MM.1S (cell line): ENCODE measurements around the gene FIG4.

Experiments
- DNase-seq: peaks from one replicate; pipeline ENCODE4 v3.0.0-alpha.2; 2015
- H2AFZ ChIP-seq: fragments of 300-600 bp; sonication (generic); 2 replicates; pipeline ENCODE4 v1.6.0; 2016; ENCODE audit warnings: antibody characterized with exemption, low read length
- H3F3A ChIP-seq: fragments of 300-600 bp; sonication (generic); 2 replicates; pipeline ENCODE4 v1.6.1; 2016; ENCODE audit warnings: mild to moderate bottlenecking, antibody characterized with exemption, low read length, moderate library complexity, mixed read lengths; ENCODE audit not compliant: insufficient read depth
- H3K27ac ChIP-seq: fragments of 300-600 bp; sonication (generic); 2 replicates; pipeline ENCODE4 v1.5.1; 2016; ENCODE audit warnings: mild to moderate bottlenecking, low read length
- H3K27me3 ChIP-seq: fragments of 300-600 bp; sonication (generic); replicated peaks from 2 replicates; pipeline ENCODE4 v1.6.0; 2016; ENCODE audit warnings: low read length; ENCODE audit not compliant: insufficient read depth
- H3K36me3 ChIP-seq: fragments of 300-600 bp; sonication (generic); replicated peaks from 2 replicates; pipeline ENCODE4 v1.6.1; 2016; ENCODE audit warnings: mild to moderate bottlenecking, low read length, mixed read lengths; ENCODE audit not compliant: insufficient read depth
- H3K4me1 ChIP-seq: fragments of 300-600 bp; sonication (generic); 2 replicates; pipeline ENCODE4 v1.6.1; 2016; ENCODE audit warnings: low read length, mixed read lengths
- H3K4me2 ChIP-seq: fragments of 300-600 bp; sonication (generic); 2 replicates; pipeline ENCODE4 v1.6.0; 2016; ENCODE audit warnings: low read depth, low read length
- H3K4me3 ChIP-seq: fragments of 300-600 bp; sonication (generic); 2 replicates; pipeline ENCODE4 v1.5.1; 2016; ENCODE audit warnings: low read length, mixed read lengths
- H3K79me2 ChIP-seq: fragments of 300-600 bp; sonication (generic); 2 replicates; pipeline ENCODE4 v1.6.1; 2016; ENCODE audit warnings: mixed run types, low read length, mixed read lengths
- H3K9ac ChIP-seq: fragments of 300-600 bp; sonication (generic); 2 replicates; pipeline ENCODE4 v1.6.1; 2016; ENCODE audit warnings: low read length, mixed read lengths
- H3K9me2 ChIP-seq: fragments of 300-600 bp; sonication (generic); replicated peaks from 2 replicates; pipeline ENCODE4 v1.6.1; 2016; ENCODE audit warnings: mild to moderate bottlenecking, low read length, mixed read lengths; ENCODE audit not compliant: insufficient read depth
- H3K9me3 ChIP-seq: fragments of 300-600 bp; sonication (generic); replicated peaks from 2 replicates; pipeline ENCODE4 v1.6.1; 2016; ENCODE audit warnings: mild to moderate bottlenecking, low read length, mixed read lengths; ENCODE audit not compliant: insufficient read depth
- H4K20me1 ChIP-seq: fragments of 300-600 bp; sonication (generic); 2 replicates; pipeline ENCODE4 v1.6.1; 2016; ENCODE audit warnings: mild to moderate bottlenecking, low read length, moderate library complexity, mixed read lengths; ENCODE audit not compliant: insufficient read depth
- EZH2 ChIP-seq: fragments of 300-600 bp; sonication (generic); optimal IDR thresholded peaks from 2 replicates; pipeline ENCODE3; 2017; ENCODE audit warnings: low read depth, mild to moderate bottlenecking, antibody characterized with exemption, low read length, mixed read lengths
- EZH2phosphoT487 ChIP-seq: fragments of 300-600 bp; sonication (generic); IDR thresholded peaks from 2 replicates; pipeline ENCODE4 v1.6.1; 2018; ENCODE audit warnings: antibody characterized with exemption, low read length
- TF ChIP-seq, protein P1 (sequence below): fragments of 300-600 bp; sonication (generic); IDR thresholded peaks from 2 replicates; pipeline ENCODE4 v1.5.1; 2016; ENCODE audit warnings: antibody characterized with exemption, low read length, mixed read lengths

Gene FIG4

DNA sequence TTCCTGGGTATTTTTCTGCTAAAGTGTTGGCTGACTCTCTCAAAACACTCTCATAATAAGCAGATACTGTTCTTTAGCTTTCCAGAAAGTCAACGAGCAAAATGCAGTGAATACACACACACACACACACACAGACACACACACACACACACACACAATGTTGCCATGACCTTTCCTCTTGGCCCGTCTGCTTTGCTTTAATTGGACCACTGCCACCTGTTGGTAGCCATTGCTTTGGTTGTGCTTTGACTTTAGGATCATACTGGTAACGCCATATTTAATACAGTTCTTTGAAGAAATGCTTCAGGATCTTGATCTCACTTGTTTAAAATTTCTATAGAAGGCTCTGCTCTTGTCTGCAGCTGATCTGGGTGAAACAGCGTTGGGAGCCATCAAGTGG is 4.4 kb downstream of the FIG4 start:
- Histone ChIP-seq H3K27me3 (no peaks in the 10 kb centered on the region), H3K36me3 (no peaks in the 10 kb centered on the region), H4K20me1 (no peaks in the 10 kb centered on the region), H3K79me2 (peaks cover 8% of the 10 kb centered on the region; the same call in 1 of the 2 replicates), H3K9ac (no peak overlapping the region), H3K9me3 (no peaks in the 10 kb centered on the region), H3F3A (peaks cover 11% of the 10 kb centered on the region), H2AFZ (no peak overlapping the region), H3K4me2 (no peak overlapping the region), H3K9me2 (no peaks in the 10 kb centered on the region), H3K27ac (no peak overlapping the region), H3K4me1 (peaks cover 21% of the 10 kb centered on the region), H3K4me3 (no peak overlapping the region)
- DNase-seq = peak; percentile 29
- TF ChIP-seq, protein P1, sequence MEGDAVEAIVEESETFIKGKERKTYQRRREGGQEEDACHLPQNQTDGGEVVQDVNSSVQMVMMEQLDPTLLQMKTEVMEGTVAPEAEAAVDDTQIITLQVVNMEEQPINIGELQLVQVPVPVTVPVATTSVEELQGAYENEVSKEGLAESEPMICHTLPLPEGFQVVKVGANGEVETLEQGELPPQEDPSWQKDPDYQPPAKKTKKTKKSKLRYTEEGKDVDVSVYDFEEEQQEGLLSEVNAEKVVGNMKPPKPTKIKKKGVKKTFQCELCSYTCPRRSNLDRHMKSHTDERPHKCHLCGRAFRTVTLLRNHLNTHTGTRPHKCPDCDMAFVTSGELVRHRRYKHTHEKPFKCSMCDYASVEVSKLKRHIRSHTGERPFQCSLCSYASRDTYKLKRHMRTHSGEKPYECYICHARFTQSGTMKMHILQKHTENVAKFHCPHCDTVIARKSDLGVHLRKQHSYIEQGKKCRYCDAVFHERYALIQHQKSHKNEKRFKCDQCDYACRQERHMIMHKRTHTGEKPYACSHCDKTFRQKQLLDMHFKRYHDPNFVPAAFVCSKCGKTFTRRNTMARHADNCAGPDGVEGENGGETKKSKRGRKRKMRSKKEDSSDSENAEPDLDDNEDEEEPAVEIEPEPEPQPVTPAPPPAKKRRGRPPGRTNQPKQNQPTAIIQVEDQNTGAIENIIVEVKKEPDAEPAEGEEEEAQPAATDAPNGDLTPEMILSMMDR = peak; percentile 46
- TF ChIP-seq EZH2phosphoT487 (no peak), EZH2 (no peak)

DNA sequence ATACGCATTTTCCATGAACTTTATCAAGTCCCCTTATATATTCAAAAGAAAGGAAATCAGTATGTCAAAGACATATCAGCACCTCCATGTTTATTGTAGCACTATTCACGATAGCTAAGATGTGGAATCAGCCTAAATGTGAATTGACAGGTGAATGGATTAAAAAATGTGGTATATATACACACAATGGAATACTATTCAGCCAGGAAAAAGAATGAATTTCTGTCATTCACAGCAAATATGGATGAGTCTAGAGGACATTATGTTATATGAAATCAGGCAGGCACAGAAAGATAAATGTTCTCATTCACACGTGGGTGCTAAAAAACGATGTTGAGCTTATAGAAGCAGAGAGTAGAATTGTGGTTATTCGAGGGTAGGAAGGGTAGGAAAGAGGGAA is 5.3 kb downstream of the FIG4 start:
- Histone ChIP-seq H3K4me3 (no peak overlapping the region), H3K9ac (no peak overlapping the region), H3K9me3 (no peaks in the 10 kb centered on the region), H3K4me1 (peaks cover 21% of the 10 kb centered on the region), H3K4me2 (no peak overlapping the region), H2AFZ (no peak overlapping the region), H3F3A (peaks cover 10% of the 10 kb centered on the region), H3K9me2 (no peaks in the 10 kb centered on the region), H3K27me3 (no peaks in the 10 kb centered on the region), H3K36me3 (no peaks in the 10 kb centered on the region), H3K27ac (no peak overlapping the region), H3K79me2 (peaks cover 7% of the 10 kb centered on the region; the same call in 1 of the 2 replicates), H4K20me1 (no peaks in the 10 kb centered on the region)
- TF ChIP-seq, protein P1 = no peak
- TF ChIP-seq EZH2 = no peak
- no peak for TF ChIP-seq EZH2phosphoT487
- DNase-seq = no peak

DNA sequence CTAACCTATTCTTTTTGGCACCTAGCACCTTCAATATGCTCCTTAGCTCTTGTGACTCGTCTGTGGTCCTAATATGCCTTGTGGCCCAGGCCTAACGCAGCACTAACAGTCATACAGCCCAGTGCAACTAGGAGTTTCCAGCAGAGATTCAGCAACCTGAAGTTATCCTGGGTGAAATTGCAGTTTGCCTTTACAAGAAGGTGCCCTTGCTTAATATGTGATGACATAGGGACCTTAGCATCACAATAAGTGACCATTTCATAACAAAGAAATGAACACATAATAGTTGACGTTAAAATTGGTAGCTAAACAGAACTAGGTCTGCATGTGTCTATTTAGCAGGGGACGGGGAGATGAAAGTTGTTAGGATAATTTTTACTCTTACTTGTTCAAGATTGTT is 10.1 kb downstream of the FIG4 start:
- no peaks in the 10 kb centered on the region for H3K79me2 ChIP-seq
- no peak overlapping the region for H2AFZ ChIP-seq
- H3K27me3 ChIP-seq = no peaks in the 10 kb centered on the region
- H3F3A ChIP-seq = no peaks in the 10 kb centered on the region
- H3K4me3 ChIP-seq = no peak overlapping the region
- H4K20me1 ChIP-seq = no peaks in the 10 kb centered on the region
- H3K4me1 ChIP-seq = no peaks in the 10 kb centered on the region
- H3K36me3 ChIP-seq = no peaks in the 10 kb centered on the region
- no peaks in the 10 kb centered on the region for H3K9me3 ChIP-seq
- TF ChIP-seq, protein P1 = no peak
- TF ChIP-seq EZH2 (no peak), EZH2phosphoT487 (no peak)
- no peak overlapping the region for H3K27ac ChIP-seq
- no peak for DNase-seq
- H3K9me2 ChIP-seq = no peaks in the 10 kb centered on the region
- no peak overlapping the region for H3K9ac ChIP-seq
- no peak overlapping the region for H3K4me2 ChIP-seq

DNA sequence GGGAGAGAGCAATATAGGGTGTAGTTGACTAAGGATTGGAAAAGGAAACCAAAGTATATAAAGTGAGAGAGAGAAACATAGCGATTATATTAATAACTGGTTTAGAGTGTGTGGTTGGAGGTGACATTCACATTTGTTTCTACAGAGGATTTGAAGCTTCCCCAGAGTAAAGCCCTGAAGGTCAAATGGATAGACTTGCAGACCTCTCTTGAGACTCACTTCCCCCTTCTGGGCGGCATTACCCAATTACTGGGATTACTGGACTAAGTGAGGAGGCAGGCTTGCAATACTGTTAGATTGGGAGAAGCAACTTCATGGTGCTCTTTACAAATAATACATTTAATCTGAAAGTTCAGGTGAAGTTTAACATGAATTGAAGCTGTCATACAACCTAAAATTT is 10.7 kb downstream of the FIG4 start:
- Histone ChIP-seq H2AFZ (no peak overlapping the region), H3K36me3 (no peaks in the 10 kb centered on the region), H3K79me2 (no peaks in the 10 kb centered on the region), H3K27me3 (no peaks in the 10 kb centered on the region), H3K4me2 (no peak overlapping the region), H3K4me1 (no peaks in the 10 kb centered on the region), H3K9me2 (no peaks in the 10 kb centered on the region), H3F3A (no peaks in the 10 kb centered on the region), H3K9ac (no peak overlapping the region), H4K20me1 (no peaks in the 10 kb centered on the region), H3K4me3 (no peak overlapping the region), H3K9me3 (no peaks in the 10 kb centered on the region), H3K27ac (no peak overlapping the region)
- TF ChIP-seq EZH2 = no peak
- TF ChIP-seq, protein P1 = no peak
- no peak for TF ChIP-seq EZH2phosphoT487
- DNase-seq = no peak
